ENCODE measurements around the gene ENTHD1.
"Not testable (repeated sequence)": the region's sequence is repeated elsewhere in the genome, so short reads cannot be mapped to it uniquely, and the experiment has no call there.

Gene ENTHD1

DNA sequence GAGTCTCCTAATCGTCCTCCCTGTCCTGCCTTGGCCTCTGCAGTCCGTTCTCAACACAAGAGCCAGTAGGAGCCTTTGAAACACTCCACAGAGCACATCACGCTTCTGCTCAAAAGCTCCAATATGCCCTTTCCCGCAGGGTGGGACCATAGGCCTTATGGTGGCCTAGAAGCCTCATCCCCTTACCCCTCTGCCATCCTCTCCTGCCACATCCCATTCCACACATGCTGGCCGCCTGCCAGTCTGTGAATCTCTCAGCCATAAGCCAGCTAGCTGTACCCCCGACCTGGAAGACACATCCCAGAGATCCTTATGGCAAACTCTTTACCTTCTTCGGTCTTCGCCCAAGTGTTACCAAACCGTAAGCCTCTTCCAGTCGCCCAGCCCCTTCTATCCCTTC, 157.8 kb downstream of the ENTHD1 start:
- no peak for TF ChIP-seq ZFX (IDR thresholded peaks at IDR 0.05)
- TF ChIP-seq, protein P1, sequence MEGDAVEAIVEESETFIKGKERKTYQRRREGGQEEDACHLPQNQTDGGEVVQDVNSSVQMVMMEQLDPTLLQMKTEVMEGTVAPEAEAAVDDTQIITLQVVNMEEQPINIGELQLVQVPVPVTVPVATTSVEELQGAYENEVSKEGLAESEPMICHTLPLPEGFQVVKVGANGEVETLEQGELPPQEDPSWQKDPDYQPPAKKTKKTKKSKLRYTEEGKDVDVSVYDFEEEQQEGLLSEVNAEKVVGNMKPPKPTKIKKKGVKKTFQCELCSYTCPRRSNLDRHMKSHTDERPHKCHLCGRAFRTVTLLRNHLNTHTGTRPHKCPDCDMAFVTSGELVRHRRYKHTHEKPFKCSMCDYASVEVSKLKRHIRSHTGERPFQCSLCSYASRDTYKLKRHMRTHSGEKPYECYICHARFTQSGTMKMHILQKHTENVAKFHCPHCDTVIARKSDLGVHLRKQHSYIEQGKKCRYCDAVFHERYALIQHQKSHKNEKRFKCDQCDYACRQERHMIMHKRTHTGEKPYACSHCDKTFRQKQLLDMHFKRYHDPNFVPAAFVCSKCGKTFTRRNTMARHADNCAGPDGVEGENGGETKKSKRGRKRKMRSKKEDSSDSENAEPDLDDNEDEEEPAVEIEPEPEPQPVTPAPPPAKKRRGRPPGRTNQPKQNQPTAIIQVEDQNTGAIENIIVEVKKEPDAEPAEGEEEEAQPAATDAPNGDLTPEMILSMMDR (conservative IDR thresholded peaks at IDR 0.05), result no peak
- H3K27ac ChIP-seq, result no peak overlapping the region

DNA sequence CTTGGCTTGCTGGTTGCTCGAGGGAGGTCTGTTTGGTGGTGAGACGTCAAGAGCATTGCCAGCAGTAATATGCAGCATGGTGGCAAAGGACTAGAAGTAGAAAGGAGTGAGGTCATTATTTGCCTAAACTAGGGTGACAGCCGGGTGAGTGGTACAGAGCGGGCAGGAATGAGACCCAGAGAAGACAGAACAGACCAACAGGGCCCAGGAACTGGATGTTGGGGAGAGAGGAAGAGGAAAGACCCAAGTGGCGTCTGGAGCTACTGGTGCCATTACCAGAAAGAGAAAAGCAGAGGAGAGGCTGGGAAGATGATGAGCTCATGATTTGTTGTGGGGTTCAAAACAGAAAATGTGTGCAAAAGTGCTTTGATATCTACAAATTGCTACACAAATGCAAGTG, 158.7 kb downstream of the ENTHD1 start:
- no peak overlapping the region for H3K27ac ChIP-seq
- no peak for TF ChIP-seq ZFX (IDR thresholded peaks at IDR 0.05)
- TF ChIP-seq, protein P1 (conservative IDR thresholded peaks at IDR 0.05), result no peak

DNA sequence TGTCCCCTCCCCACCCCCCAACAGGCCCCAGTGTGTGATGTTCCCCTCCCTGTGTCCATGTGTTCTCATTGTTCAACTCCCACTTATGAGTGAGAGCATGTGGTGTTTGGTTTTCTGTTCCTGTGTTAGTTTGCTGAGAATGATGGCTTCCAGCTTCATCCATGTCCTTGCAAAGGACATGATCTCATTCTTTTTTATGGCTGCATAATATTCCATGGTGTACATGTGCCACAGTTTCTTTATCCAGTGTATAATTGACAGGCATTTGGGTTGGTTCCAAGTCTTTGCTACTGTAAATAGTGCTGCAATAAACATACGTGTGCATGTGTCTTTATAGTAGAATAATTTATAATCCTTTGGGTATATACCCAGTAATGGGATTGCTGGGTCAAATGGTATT, 159.5 kb downstream of the ENTHD1 start:
- not testable (repeated sequence) for H3K27ac ChIP-seq

DNA sequence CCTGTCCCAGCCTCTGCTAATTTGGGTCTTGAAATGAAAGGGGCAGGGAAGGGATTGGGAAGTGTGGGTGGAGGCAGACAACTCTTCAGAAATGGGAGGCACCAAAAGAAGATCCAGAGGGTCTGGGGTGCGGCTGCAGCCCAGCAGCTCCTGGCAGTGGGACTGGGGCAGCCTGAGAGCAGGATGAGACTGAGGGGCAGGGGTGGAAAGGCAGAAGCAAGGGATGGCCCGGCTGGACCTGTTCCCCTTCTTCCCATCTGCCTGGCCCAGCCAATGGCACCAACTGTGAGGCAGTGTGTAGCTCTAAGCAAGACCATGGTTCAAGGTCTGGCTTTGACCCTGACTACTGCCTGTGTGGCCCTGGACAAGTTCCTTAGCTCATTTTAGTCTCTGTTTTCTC, 160.4 kb downstream of the ENTHD1 start:
- H3K27ac ChIP-seq, result no peak overlapping the region
- no peak for TF ChIP-seq ZFX (IDR thresholded peaks at IDR 0.05)
- TF ChIP-seq, protein P1 (conservative IDR thresholded peaks at IDR 0.05), result no peak

DNA sequence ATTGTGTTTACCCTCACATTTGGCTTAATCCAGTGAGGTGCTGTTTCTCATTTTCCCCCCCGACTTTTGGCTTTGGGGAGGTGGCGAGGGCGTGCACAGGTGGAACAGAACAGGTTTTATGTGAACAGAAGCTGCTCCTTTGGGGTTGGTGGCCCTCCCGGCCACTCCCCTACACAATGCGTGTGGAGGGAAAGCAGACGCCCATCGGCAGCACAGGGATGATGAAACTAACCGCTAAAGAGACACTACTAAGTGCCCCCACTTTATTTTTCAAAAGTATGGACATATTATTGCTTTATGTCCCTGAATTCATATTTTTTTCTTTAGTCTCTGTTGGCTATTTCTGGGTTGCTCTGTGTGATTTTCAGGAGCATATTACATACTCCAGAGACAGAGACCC, 160.9 kb downstream of the ENTHD1 start:
- TF ChIP-seq, protein P1 (conservative IDR thresholded peaks at IDR 0.05), result no peak
- TF ChIP-seq ZFX (IDR thresholded peaks at IDR 0.05), result no peak
- H3K27ac ChIP-seq, result no peak overlapping the region

DNA sequence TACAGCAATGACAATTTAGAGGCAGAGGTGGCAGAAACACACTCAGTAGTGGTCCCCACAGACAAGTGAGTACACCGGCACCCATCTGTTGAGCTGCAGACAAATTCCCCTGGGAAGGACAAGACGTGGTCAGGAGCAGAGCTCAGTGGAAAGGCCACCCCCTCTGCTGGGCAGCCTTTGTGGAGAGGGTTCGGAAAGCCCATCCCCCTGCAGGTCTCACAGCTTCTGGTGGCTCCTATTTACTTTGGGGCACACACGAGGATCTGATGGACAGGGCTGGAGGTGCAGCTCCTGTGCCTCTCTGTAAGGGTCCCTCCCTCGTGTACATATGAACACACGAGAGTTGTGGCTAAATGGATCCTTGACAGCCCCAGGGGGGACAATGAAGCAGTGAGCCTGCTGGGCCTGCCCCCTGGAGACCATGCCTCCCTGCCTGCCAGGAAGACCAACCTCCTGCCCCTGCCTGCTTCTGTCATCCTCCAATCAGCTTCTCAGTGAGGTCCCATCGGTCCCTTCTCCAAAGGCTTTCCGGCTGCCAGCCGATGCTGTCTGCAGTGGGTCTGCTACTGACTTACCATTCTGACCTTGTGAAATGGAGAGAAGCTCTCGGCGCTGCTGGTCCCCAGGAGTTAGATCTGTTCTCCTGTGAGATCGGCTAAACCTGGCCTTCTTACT, 161.5 kb downstream of the ENTHD1 start:
- no peak overlapping the region for H3K27ac ChIP-seq
- no peak for TF ChIP-seq ZFX (IDR thresholded peaks at IDR 0.05)
- TF ChIP-seq, protein P1 (conservative IDR thresholded peaks at IDR 0.05), result no peak

DNA sequence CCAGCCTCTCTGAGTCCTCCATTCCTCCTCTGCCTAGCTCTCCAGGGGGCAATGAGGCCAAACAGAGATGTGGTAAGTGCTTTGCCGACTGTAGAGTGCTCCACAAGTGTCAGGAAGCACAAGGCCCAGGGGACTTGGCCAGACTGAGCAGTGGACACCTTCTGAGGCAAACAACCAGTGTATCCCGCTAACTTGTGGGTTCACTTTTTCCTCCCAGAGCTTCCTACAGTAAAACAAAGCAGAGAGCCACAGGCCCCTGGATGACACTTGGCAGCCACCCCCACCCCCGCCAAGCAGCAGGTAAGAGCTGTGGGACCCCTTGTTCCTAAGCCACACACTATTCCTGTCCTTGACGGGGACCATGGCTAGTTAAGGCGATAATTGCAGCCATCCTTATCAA, 162.1 kb downstream of the ENTHD1 start:
- no peak overlapping the region for H3K27ac ChIP-seq
- TF ChIP-seq, protein P1 (conservative IDR thresholded peaks at IDR 0.05), result no peak
- TF ChIP-seq ZFX (IDR thresholded peaks at IDR 0.05), result no peak

All from C4-2B (cell line).